Motor neuron (in vitro differentiated cells): ENCODE results near the gene CREBBP. TPM values are rescaled to one million over a fixed set of nuclear protein-coding genes. Genes with fewer than 3 reads are reported as not detected.

Source experiments
- ATAC-seq, 8 experiments: fragments of 200-7000 bp; cut with Tn5 transposase; replicated peaks in 6 of 8; 2 replicates each; pipeline ENCODE4 v1.8.0; 2021; ENCODE audit warnings: mild to moderate bottlenecking in 8 of 8, moderate library complexity in 8 of 8
- H3K27ac ChIP-seq, 2 donors: fragments of 250-450 bp; sonication (Bioruptor Pico); 2 replicates each; pipeline ENCODE4 v1.9.0; 2021; ENCODE audit warnings: antibody characterized with exemption in 2 of 2, mild to moderate bottlenecking in 2 of 2, moderate library complexity in 1 of 2
- H3K4me1 ChIP-seq, 2 donors: fragments of 250-450 bp; sonication (Bioruptor Pico); replicated peaks in 1 of 2; 2 replicates each; pipeline ENCODE4 v1.6.1; 2021; ENCODE audit warnings: antibody characterized with exemption in 2 of 2, mild to moderate bottlenecking in 2 of 2, moderate library complexity in 1 of 2
- H3K4me3 ChIP-seq, 5 donors: fragments of 250-450 bp; sonication (Bioruptor Pico); 2 replicates each; pipeline ENCODE4 v1.9.0; 2021; ENCODE audit warnings: antibody characterized with exemption in 5 of 5, mild to moderate bottlenecking in 5 of 5, moderate library complexity in 4 of 5
- WGBS, 10 experiments: fragments of 450-650 bp; shearing (Covaris generic); methylation state at CpG; one replicate each; pipeline ENCODE4 v1.0.0; 2022; 5-methylcytosine and 5-hydroxymethylcytosine counted together
- in situ Hi-C, 9 experiments: fragments of 400-800 bp; cut with MboI; loops; one replicate each; pipeline ENCODE4 v1.15.0; 2021; ENCODE audit warnings: low sequenced_read_pairs in 9 of 9, low pct_unique_long_range_greater_than_20kb in 2 of 9; ENCODE audit not compliant: unreplicated experiment in 9 of 9
- total RNA-seq, 8 experiments: library from RNA; unstranded; fragments of 300-600 nt; gene quantifications; 2 replicates each; pipeline versions ENCODE4 v1.2.3 to v1.2.4, GENCODE V29; 2022

CREBBP gene
- total RNA-seq, 8 experiments from 2014 or later = 12.1 to 92.4 (median 23.7) TPM

GRCh38 chr16:3681206-3681605 is 199.3 kb downstream of the CREBBP start:
- WGBS, 10 experiments = 20 to 100% (median 93%) methylated on average over 1 to 3 of the region's 3 CpGs; no CpG with 5 or more reads in 3 of the 10 experiments
- in situ Hi-C loops = loop anchor here in 1 of 9 experiments (25.0 kb wide), 1 partner anchor 206 kb away; the partner anchor contains the start of gene CREBBP
- no peak overlapping the region for H3K27ac ChIP-seq
- H3K4me1 ChIP-seq = no peaks in the 10 kb centered on the region
- H3K4me3 ChIP-seq = no peak overlapping the region
- no peak for ATAC-seq

GRCh38 chr16:3677994-3678393 is 202.5 kb downstream of the CREBBP start:
- ATAC-seq = no peak
- in situ Hi-C loops = loop anchor here in 1 of 9 experiments (25.0 kb wide), 1 partner anchor 209 kb away; the partner anchor contains the start of gene CREBBP
- H3K4me1 ChIP-seq = no peaks in the 10 kb centered on the region

GRCh38 chr16:3675601-3676130 is 204.8 kb downstream of the CREBBP start:
- ATAC-seq = peak in 3 of 8 experiments; percentile 8 to 11 (median 10)
- 60 to 100% (median 82%) methylated on average over 2 to 9 of the region's 24 CpGs; no CpG with 5 or more reads in 5 of the 10 experiments for WGBS, 10 experiments
- Histone ChIP-seq H3K4me1 (no peaks in the 10 kb centered on the region), H3K4me3 (no peak overlapping the region), H3K27ac (no peak overlapping the region)
- in situ Hi-C loops = loop anchor here in 1 of 9 experiments (25.0 kb wide), 1 partner anchor 212 kb away; the partner anchor contains the start of gene CREBBP

More at GRCh38 chr16:3677994-3678393, 202.5 kb downstream of the CREBBP start:
- no peak overlapping the region for H3K4me3 ChIP-seq
- no peak overlapping the region for H3K27ac ChIP-seq
- 88 to 100% (median 100%) methylated on average over 1 to 4 of the region's 11 CpGs; no CpG with 5 or more reads in 5 of the 10 experiments for WGBS, 10 experiments

Other genes with a start within 250 kb of the CREBBP start
- gene DNASE1, start 226.0 kb downstream of the CREBBP start, total RNA-seq = 10 to 100 TPM; 10.3 to 40.8 (median 25.3) TPM
- gene TRAP1, start 163.2 kb downstream of the CREBBP start, total RNA-seq = 100 to 1,000 TPM in 4 of 8 experiments, 10 to 100 TPM in 4; 76.9 to 215 (median 99.6) TPM
- gene ADCY9, start 235.7 kb upstream of the CREBBP start, total RNA-seq = 10 to 100 TPM in 2 of 8 experiments, 1 to 10 TPM in 6; 4.9 to 17.4 (median 9.4) TPM